ENCODE measurements around the gene CGGBP1.
A peak's percentile ranks its signal among the peaks of the same experiment; 100 is the strongest.

Gene CGGBP1

DNA sequence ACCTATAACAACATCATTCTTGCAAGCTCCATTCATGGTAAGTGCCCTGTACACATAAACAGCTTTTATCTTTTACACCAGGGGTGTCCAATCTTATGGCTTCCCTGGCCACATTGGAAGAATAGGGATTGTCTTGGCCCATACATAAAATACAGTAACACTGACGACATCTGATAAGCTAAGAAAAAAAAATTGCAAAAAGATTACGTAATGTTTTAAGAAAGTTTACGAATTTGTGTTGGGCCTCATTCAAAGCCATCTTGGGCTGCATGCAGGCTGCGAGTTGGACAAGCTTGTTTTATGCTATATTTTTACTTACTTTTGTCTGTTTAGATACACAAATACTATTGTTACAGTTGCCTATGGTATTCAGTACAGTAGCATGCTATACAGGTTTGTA is 31.9 kb upstream of the CGGBP1 start:
- Mint-ChIP-seq H3K27ac (no peak overlapping the region), H3K36me3 (ENCODE audit: low read depth) (peaks cover 96% of the 10 kb centered on the region), H3K4me3 (no peak overlapping the region), H3K4me1 (peaks cover 9% of the 10 kb centered on the region), H3K27me3 (ENCODE audit: low read depth, poor library complexity) (no peaks in the 10 kb centered on the region), H3K9me3 (peaks cover 77% of the 10 kb centered on the region)
- TF ChIP-seq, protein P1, sequence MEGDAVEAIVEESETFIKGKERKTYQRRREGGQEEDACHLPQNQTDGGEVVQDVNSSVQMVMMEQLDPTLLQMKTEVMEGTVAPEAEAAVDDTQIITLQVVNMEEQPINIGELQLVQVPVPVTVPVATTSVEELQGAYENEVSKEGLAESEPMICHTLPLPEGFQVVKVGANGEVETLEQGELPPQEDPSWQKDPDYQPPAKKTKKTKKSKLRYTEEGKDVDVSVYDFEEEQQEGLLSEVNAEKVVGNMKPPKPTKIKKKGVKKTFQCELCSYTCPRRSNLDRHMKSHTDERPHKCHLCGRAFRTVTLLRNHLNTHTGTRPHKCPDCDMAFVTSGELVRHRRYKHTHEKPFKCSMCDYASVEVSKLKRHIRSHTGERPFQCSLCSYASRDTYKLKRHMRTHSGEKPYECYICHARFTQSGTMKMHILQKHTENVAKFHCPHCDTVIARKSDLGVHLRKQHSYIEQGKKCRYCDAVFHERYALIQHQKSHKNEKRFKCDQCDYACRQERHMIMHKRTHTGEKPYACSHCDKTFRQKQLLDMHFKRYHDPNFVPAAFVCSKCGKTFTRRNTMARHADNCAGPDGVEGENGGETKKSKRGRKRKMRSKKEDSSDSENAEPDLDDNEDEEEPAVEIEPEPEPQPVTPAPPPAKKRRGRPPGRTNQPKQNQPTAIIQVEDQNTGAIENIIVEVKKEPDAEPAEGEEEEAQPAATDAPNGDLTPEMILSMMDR (IDR thresholded peaks at IDR 0.05), result no peak
- DNase-seq, result no peak

- Mint-ChIP-seq H3K9me3 (peaks cover 60% of the 10 kb centered on the region), H3K4me3 (peak overlapping the region; percentile 68), H3K4me1 (peaks cover 49% of the 10 kb centered on the region), H3K27ac (peak overlapping the region; percentile 100), H3K36me3 (ENCODE audit: low read depth) (peaks cover 74% of the 10 kb centered on the region), H3K27me3 (ENCODE audit: low read depth, poor library complexity) (peaks cover under 1% of the 10 kb centered on the region)
- DNase-seq, result peak; percentile 20
- TF ChIP-seq, protein P1 (IDR thresholded peaks at IDR 0.05), result no peak
Observed at GRCh38 chr3:88084097-88084501, 25.3 kb upstream of the CGGBP1 start.

DNA sequence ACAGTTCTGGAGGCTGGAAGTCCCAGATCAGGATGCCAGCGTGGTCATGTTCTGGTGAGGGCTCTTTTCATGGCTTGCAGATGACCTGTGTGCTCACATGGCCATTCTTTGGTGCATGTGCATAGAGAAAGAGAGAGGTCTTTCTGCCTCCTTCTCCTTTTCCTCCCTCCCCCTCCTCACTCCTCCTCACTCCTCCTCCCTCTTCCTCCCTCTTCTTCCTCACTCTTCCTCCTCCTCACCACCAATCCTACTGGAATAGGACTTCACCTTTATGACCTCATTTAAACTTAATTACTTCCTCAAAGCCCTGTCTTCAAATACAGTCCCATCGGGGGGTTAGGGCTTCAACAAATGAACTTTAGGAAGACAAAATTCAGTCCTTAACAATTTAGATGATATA is 24.0 kb upstream of the CGGBP1 start:
- peaks cover 49% of the 10 kb centered on the region for H3K4me1 Mint-ChIP-seq
- H3K27me3 Mint-ChIP-seq (ENCODE audit: low read depth, poor library complexity), result peaks cover 6% of the 10 kb centered on the region
- H3K27ac Mint-ChIP-seq, result peak overlapping the region; percentile 96
- H3K9me3 Mint-ChIP-seq, result peaks cover 63% of the 10 kb centered on the region
- TF ChIP-seq, protein P1 (IDR thresholded peaks at IDR 0.05), result no peak
- H3K36me3 Mint-ChIP-seq (ENCODE audit: low read depth), result peaks cover 74% of the 10 kb centered on the region
- peak overlapping the region; percentile 39 for H3K4me3 Mint-ChIP-seq
- no peak for DNase-seq

DNA sequence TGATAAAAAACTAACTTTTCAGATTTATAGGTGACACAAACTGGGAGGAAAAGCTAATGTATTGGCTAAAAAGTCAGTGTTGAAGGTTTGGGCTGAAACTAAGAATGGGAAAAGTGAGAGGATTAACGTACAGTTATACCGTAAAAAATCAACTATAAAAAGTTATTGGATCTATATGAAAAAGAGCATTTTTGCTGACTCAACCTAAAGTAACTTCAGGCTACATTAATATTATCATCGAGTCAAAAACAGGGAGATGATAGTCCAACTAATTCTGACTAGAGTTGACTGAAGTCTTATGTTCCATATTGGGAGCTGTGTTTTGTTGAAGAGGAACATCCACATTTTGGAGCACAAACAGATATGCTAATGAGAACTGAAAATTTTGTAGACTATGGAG is 20.1 kb upstream of the CGGBP1 start:
- Mint-ChIP-seq H3K27me3 (ENCODE audit: low read depth, poor library complexity) (peaks cover 6% of the 10 kb centered on the region), H3K4me3 (no peak overlapping the region), H3K36me3 (ENCODE audit: low read depth) (peaks cover 83% of the 10 kb centered on the region), H3K4me1 (peaks cover 43% of the 10 kb centered on the region), H3K9me3 (peaks cover 70% of the 10 kb centered on the region), H3K27ac (no peak overlapping the region)
- TF ChIP-seq, protein P1 (IDR thresholded peaks at IDR 0.05), result no peak
- no peak for DNase-seq

DNA sequence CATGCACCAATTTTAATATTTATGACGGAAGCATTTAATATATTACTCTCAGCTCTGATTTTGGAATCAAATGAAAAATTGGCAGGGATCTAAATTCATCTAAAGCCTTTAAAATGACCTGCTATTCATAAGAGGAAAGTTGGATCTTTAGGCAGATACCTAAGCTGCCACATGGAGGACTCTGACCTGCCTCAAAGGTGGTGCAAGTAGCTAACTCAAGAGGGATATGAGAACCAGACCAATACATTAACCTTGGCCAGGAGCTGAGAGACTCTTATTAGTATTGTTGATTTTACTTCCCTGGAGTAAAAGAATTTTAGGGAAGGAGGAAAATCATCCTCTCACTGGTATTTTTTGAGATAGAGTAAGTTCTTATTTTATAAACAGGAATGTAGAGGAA is 17.9 kb upstream of the CGGBP1 start:
- DNase-seq, result no peak
- H3K4me1 Mint-ChIP-seq, result peaks cover 30% of the 10 kb centered on the region

GRCh38 chr3:88075497-88075896 is 16.7 kb upstream of the CGGBP1 start:
- Mint-ChIP-seq H3K27ac (peak overlapping the region; percentile 75), H3K9me3 (peaks cover 76% of the 10 kb centered on the region), H3K4me3 (no peak overlapping the region), H3K4me1 (peaks cover 27% of the 10 kb centered on the region), H3K36me3 (ENCODE audit: low read depth) (peaks cover 90% of the 10 kb centered on the region), H3K27me3 (ENCODE audit: low read depth, poor library complexity) (peaks cover 6% of the 10 kb centered on the region)
- TF ChIP-seq, protein P1 (IDR thresholded peaks at IDR 0.05), result no peak
- DNase-seq, result no peak

More for the DNA sequence above, 17.9 kb upstream of the CGGBP1 start:
- TF ChIP-seq, protein P1 (IDR thresholded peaks at IDR 0.05), result no peak
- H3K4me3 Mint-ChIP-seq, result no peak overlapping the region
- no peak overlapping the region for H3K27ac Mint-ChIP-seq
- H3K27me3 Mint-ChIP-seq (ENCODE audit: low read depth, poor library complexity), result peaks cover 6% of the 10 kb centered on the region
- H3K9me3 Mint-ChIP-seq, result peaks cover 76% of the 10 kb centered on the region
- peaks cover 92% of the 10 kb centered on the region for H3K36me3 Mint-ChIP-seq (ENCODE audit: low read depth)

Measured in nephron progenitor cell (in vitro differentiated cells).